Measurements from ENCODE around the gene ADRA2C.
"Not testable (repeated sequence)": the region's sequence is repeated elsewhere in the genome, so short reads cannot be mapped to it uniquely, and the experiment has no call there.

ADRA2C gene

GRCh38 chr4:3813151-3814052 lies 47.2 kb downstream of the ADRA2C start:
- DNase-seq (ENCODE audit: low read depth), result no peak

- DNase-seq (ENCODE audit: low read depth), result no peak
Measured at GRCh38 chr4:3814053-3814570, 47.9 kb downstream of the ADRA2C start.

GRCh38 chr4:3814838-3815237 lies 48.7 kb downstream of the ADRA2C start:
- not testable (repeated sequence) for DNase-seq (ENCODE audit: low read depth)

DNA sequence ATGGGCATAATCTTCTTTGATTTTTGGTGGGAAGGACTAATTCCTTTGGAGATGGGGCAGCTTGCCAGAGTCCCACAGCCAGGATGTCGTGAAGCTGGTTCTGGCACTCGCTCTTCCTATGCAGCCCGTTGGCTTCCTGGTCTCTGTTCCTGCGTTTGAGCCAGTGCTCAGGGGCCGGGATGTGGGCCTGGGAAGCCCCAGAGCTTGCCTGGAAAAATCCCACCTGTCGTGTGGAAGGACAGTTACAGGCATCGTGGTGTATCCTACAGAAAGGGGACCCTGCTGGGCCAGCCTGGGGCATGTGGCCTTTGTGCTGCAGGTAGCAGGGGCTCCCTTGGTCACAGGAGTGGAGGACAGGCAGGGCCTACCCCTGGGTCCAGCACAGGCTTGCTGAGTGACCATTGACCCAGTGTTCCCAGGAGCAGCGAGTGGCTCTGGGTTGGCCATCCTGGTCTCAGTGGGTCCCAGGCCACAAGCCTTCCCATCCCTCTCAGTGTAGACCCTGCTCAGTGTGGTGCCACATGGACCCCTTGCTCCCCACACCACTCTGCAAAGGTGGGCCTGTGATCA lies 50.2 kb downstream of the ADRA2C start:
- DNase-seq (ENCODE audit: low read depth), result no peak

DNA sequence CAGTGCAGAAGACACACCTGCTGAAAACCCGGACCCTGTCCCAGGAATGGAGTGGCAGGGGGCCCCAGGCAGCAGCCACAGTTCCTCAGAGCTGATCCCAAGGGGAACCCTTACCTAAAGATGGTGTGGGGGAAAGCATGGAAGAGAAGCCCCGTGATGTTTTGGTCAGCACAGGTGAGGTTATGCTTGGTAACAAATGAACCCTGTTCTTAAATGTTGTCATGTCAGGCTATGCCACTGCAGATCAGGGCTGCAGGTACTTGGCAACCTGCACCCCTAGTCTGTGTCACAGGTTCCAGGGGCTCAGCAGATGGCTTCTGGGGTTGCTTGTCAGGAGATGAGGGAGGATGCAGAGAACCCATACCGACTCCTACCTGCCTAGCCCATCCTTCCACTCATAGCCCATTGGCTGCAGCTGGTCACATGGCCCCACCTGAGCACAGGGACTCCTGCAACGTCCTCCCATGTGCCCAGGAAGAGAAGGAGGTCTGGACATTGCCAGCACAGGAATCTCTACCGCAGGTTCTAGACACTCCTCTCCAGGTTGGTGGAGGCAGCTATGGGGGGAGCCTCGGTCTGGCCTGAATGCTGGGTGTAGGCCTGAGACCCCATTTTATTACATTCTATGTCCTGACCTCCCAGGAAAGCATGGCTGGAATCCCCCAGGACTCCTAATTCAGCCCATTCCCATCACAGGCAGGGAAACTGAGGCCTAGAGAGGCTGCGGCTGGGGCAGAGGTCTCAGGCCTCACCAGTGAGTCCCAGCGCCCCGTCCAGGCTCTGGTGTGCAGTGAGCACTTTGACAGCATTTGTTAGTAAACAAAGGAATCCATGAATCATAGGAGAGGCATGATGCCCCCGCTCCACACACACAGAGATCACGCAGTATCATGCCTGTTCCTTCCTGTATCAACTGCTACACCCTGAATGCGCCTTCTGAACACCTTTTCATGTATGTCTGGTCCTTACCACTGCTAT lies 51.1 kb downstream of the ADRA2C start:
- DNase-seq (ENCODE audit: low read depth), result no peak

Data from EH (cell line).